A549 (cell line): ENCODE data around the gene ZNF467. TPM values are rescaled to one million over a fixed set of nuclear protein-coding genes. Genes with fewer than 3 reads are reported as not detected.

Experiments used
- ATAC-seq, 2 experiments: fragments of 200-7000 bp in 1 of 2; fragments of >200 bp in 1 of 2; cut with Nextera tagmentation in 1 of 2; cut with Tn5 transposase in 1 of 2; 3 replicates each; pipeline versions ENCODE4 v1.8.0 to v1.9.1; 2018 to 2020; ENCODE audit warnings: mild to moderate bottlenecking in 1 of 2, moderate library complexity in 1 of 2
- CTCF ChIA-PET: fragments of 300-600 bp; sonication (Branson Sonifier 250); formaldehyde crosslinking; extraction: SDS; loops from one replicate; lab custom pipeline; 2021; ENCODE audit warnings: antibody characterized with exemption, inconsistent platforms; lab: Yijun Ruan, JAX
- POLR2A ChIA-PET: fragments of 350-600 bp; formaldehyde crosslinking; extraction: SDS; loops from one replicate; lab custom pipeline; 2021; ENCODE audit warnings: antibody characterized with exemption, inconsistent platforms; lab: Yijun Ruan, JAX
- DNase-seq, 2 experiments: peaks; one replicate each; pipeline versions ENCODE4 v3.0.0 to v3.0.0-alpha.2; 2011 to 2016; ENCODE audit warnings: low read depth in 1 of 2, low spot score in 1 of 2
- FAIRE-seq: peaks from 2 replicates; lab custom pipeline; 2011; peaks lifted over from hg19 to GRCh38; lab: Jason Lieb, UNC
- H3K27ac ChIP-seq, 2 experiments: fragments of >200 bp; sonication (Bioruptor Twin); formaldehyde crosslinking; 3 replicates each; pipeline ENCODE4 v1.5.1; 2016 to 2017
- H3K4me1 ChIP-seq: fragments of >200 bp; sonication (Bioruptor Twin); formaldehyde crosslinking; 3 replicates; pipeline ENCODE4 v1.6.1; 2016
- H3K4me2 ChIP-seq: fragments of >200 bp; sonication (Bioruptor Twin); formaldehyde crosslinking; 3 replicates; pipeline ENCODE4 v1.6.1; 2016
- H3K4me3 ChIP-seq: fragments of >200 bp; sonication (Bioruptor Twin); formaldehyde crosslinking; 3 replicates; pipeline ENCODE4 v1.5.1; 2016
- H3K9me3 ChIP-seq: fragments of >200 bp; sonication (Bioruptor Twin); formaldehyde crosslinking; 3 replicates; pipeline ENCODE4 v1.6.1; 2016
- CBX8 ChIP-seq: fragments of 200-600 bp; sonication (generic); IDR thresholded peaks from 2 replicates; pipeline ENCODE4 v1.6.1; 2016
- CHD4 ChIP-seq: fragments of 200-600 bp; sonication (generic); IDR thresholded peaks from 2 replicates; pipeline ENCODE4 v1.6.1; 2016; ENCODE audit warnings: antibody characterized with exemption, mild to moderate bottlenecking, borderline replicate concordance
- EHF ChIP-seq: fragments of 250-450 bp; sonication (Bioruptor Pico); IDR thresholded peaks from 2 replicates; pipeline ENCODE4 v1.5.0; 2020; ENCODE audit warnings: mild to moderate bottlenecking
- EHMT2 ChIP-seq: fragments of 200-600 bp; sonication (generic); IDR thresholded peaks from 2 replicates; pipeline ENCODE4 v1.6.1; 2016; ENCODE audit warnings: antibody characterized with exemption, low read depth, mild to moderate bottlenecking, moderate library complexity
- EP300 ChIP-seq, 2 experiments: fragments of >200 bp; sonication (Bioruptor Twin); formaldehyde crosslinking; IDR thresholded peaks; 2 replicates in 1 of 2; 3 replicates in 1 of 2; pipeline ENCODE4 v1.6.1; 2016 to 2017
- ESRRA ChIP-seq: fragments of 150-350 bp; IDR thresholded peaks from 2 replicates; pipeline ENCODE4 v1.6.1; 2014; ENCODE audit warnings: mild to moderate bottlenecking, low read length, borderline replicate concordance
- FOSB ChIP-seq: fragments of 250-450 bp; sonication (Bioruptor Pico); IDR thresholded peaks from 2 replicates; pipeline ENCODE4 v1.5.0; 2020; ENCODE audit warnings: mild to moderate bottlenecking, moderate library complexity
- FOSL2 ChIP-seq, 2 experiments: fragments of 450-650 bp in 1 of 2; fragments of >200 bp in 1 of 2; sonication (Bioruptor Twin) in 1 of 2; formaldehyde crosslinking; IDR thresholded peaks; 2 replicates each; pipeline versions ENCODE4 v1.5.0 to v1.6.1; 2016 to 2020; ENCODE audit warnings: mild to moderate bottlenecking in 1 of 2, moderate library complexity in 1 of 2
- GATA3 ChIP-seq: IDR thresholded peaks from 2 replicates; pipeline ENCODE4 v1.6.1; 2012; ENCODE audit warnings: borderline replicate concordance
- JUN ChIP-seq, 2 experiments: fragments of >200 bp; sonication (Bioruptor Twin); formaldehyde crosslinking; IDR thresholded peaks; 2 replicates in 1 of 2; 3 replicates in 1 of 2; pipeline ENCODE4 v1.6.1; 2016 to 2017
- JUNB ChIP-seq: fragments of >200 bp; sonication (Bioruptor Twin); formaldehyde crosslinking; IDR thresholded peaks from 2 replicates; pipeline ENCODE4 v1.6.1; 2016
- KDM5A ChIP-seq: fragments of 200-600 bp; sonication (generic); IDR thresholded peaks from 2 replicates; pipeline ENCODE4 v1.6.1; 2016; ENCODE audit warnings: antibody characterized with exemption, mild to moderate bottlenecking
- MAZ ChIP-seq: fragments of 150-350 bp; IDR thresholded peaks from 2 replicates; pipeline ENCODE4 v1.6.1; 2014; ENCODE audit warnings: antibody characterized with exemption, low read depth, low read length, borderline replicate concordance
- NPAS2 ChIP-seq: fragments of 250-450 bp; sonication (Bioruptor Pico); IDR thresholded peaks from 2 replicates; pipeline ENCODE4 v1.8.0; 2022; ENCODE audit warnings: mild to moderate bottlenecking, moderate library complexity, borderline replicate concordance
- PBX3 ChIP-seq: IDR thresholded peaks from 2 replicates; pipeline ENCODE4 v1.6.1; 2012
- POLR2A ChIP-seq: IDR thresholded peaks from 2 replicates; pipeline ENCODE4 v1.6.1; 2012; ENCODE audit warnings: mild to moderate bottlenecking, low read length
- RAD21 ChIP-seq, 2 experiments: fragments of >200 bp in 1 of 2; sonication (Bioruptor Twin) in 1 of 2; formaldehyde crosslinking in 1 of 2; IDR thresholded peaks in 1 of 2; conservative IDR thresholded peaks in 1 of 2; 2 replicates in 1 of 2; 3 replicates in 1 of 2; pipeline ENCODE4 v1.6.1; 2012 to 2018; ENCODE audit warnings: inconsistent platforms in 1 of 2
- SMC3 ChIP-seq: fragments of >200 bp; sonication (Bioruptor Twin); formaldehyde crosslinking; IDR thresholded peaks from 3 replicates; pipeline ENCODE4 v1.6.1; 2018; ENCODE audit warnings: inconsistent platforms
- SREBF2 ChIP-seq: fragments of 450-650 bp; IDR thresholded peaks from 2 replicates; pipeline ENCODE4 v1.6.1; 2014; ENCODE audit warnings: mild to moderate bottlenecking, moderate library complexity
- TFCP2L1 ChIP-seq: fragments of 250-450 bp; sonication (Bioruptor Pico); IDR thresholded peaks from 2 replicates; pipeline ENCODE4 v1.5.0; 2021; ENCODE audit warnings: mild to moderate bottlenecking
- ZFP36 ChIP-seq: fragments of 450-650 bp; IDR thresholded peaks from 2 replicates; pipeline ENCODE4 v1.6.1; 2014; ENCODE audit warnings: borderline replicate concordance; ENCODE audit not compliant: partially characterized antibody
- WGBS: methylation state at CpG from one replicate; pipeline ENCODE4 v1.1.6; 2017; ENCODE audit errors: missing lambda C conversion rate; 5-methylcytosine and 5-hydroxymethylcytosine counted together
- polyA plus RNA-seq, 4 experiments: library from polyadenylated mRNA; depleted of rRNA in 3 of 4; stranded (reverse); fragments of >200 nt; fragmentation: RNase III in 1 of 4; extraction: RNeasy Plus Mini Kit Qiagen cat#74134 plus additional on column Dnase treatment in 1 of 4; gene quantifications; 2 replicates in 3 of 4; 3 replicates in 1 of 4; pipeline ENCODE4 v1.2.3, GENCODE V29; 2011 to 2017
- TF ChIP-seq, protein P1 (sequence below): fragments of 150-350 bp; IDR thresholded peaks from 2 replicates; pipeline ENCODE4 v1.6.1; 2014; ENCODE audit warnings: low read depth, mild to moderate bottlenecking, low read length
- TF ChIP-seq, protein P2 (sequence below): fragments of 450-650 bp; IDR thresholded peaks from 2 replicates; pipeline ENCODE4 v1.6.1; 2014; ENCODE audit warnings: antibody characterized with exemption
- TF ChIP-seq, protein P3 (sequence below): IDR thresholded peaks from 2 replicates; pipeline ENCODE4 v1.6.1; 2012
- TF ChIP-seq, protein P4 (sequence below): fragments of >200 bp; sonication (Bioruptor Twin); formaldehyde crosslinking; IDR thresholded peaks from 3 replicates; pipeline ENCODE4 v1.5.1; 2016

ZNF467 gene
- polyA plus RNA-seq, 2 of the 4 experiments (the other 2 are of a cell fraction) = 3.1 to 3.3 TPM

- WGBS = 97% methylated on average over 5 of the region's 19 CpGs
- POLR2A ChIA-PET = no interaction called here
- H3K9me3 ChIP-seq = no peaks in the 10 kb centered on the region
- CTCF ChIA-PET = interaction anchor here (0.7 to 1.8 kb wide), 6 partner anchors 8 to 31 kb away, joined by 3 to 6 read pairs (median 4); no protein-coding TSS in a partner anchor
- FAIRE-seq = no peak
- DNase-seq = no peak
- H3K4me2 ChIP-seq = no peak overlapping the region
- no peak for TF ChIP-seq PBX3
- TF ChIP-seq EHMT2 = no peak
- no peak for TF ChIP-seq EP300 (IDR thresholded peaks at IDR 0.05)
- no peak for TF ChIP-seq CHD4
- TF ChIP-seq, protein P1, sequence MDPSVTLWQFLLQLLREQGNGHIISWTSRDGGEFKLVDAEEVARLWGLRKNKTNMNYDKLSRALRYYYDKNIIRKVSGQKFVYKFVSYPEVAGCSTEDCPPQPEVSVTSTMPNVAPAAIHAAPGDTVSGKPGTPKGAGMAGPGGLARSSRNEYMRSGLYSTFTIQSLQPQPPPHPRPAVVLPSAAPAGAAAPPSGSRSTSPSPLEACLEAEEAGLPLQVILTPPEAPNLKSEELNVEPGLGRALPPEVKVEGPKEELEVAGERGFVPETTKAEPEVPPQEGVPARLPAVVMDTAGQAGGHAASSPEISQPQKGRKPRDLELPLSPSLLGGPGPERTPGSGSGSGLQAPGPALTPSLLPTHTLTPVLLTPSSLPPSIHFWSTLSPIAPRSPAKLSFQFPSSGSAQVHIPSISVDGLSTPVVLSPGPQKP = no peak
- no peak for ATAC-seq
- no peak overlapping the region for H3K27ac ChIP-seq
- H3K4me1 ChIP-seq = peaks cover 8% of the 10 kb centered on the region; the same call in 1 of the 3 replicates
- H3K4me3 ChIP-seq = no peak overlapping the region
Observed at GRCh38 chr7:149789101-149789500, 15.7 kb upstream of the ZNF467 start.

DNA sequence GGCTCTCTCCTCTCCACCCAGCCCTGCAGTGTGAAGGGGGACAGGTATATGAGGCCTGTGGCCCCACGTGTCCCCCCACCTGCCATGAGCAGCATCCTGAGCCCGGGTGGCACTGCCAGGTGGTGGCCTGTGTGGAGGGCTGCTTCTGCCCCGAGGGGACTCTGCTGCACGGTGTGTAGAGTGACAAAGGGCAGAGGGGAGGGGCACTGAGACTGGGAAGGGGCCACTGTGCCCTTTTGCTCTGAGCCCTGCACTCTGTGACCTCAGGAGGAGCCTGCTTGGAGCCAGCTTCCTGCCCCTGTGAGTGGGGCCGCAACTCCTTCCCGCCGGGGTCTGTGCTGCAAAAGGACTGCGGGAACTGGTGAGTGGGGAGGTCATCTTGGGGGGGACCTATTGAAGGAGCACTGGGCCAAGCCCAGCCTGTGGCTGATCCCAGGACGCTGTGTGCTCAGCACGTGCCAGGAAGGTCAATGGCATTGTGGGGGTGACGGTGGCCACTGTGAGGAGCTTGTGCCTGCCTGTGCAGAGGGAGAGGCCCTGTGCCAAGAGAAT lies 15.0 kb upstream of the ZNF467 start:
- Histone ChIP-seq H3K9me3 (no peaks in the 10 kb centered on the region), H3K4me1 (peaks cover 8% of the 10 kb centered on the region; the same call in 1 of the 3 replicates), H3K4me3 (no peak overlapping the region), H3K4me2 (no peak overlapping the region), H3K27ac (no peak overlapping the region)
- ChIA-PET CTCF (interaction anchor here (0.6 to 1.7 kb wide), 6 partner anchors 13 to 44 kb away, joined by 3 to 5 read pairs (median 4); no protein-coding TSS in a partner anchor), POLR2A (no interaction called here)
- DNase-seq (no peak), ATAC-seq (no peak), FAIRE-seq (no peak)
- 84% methylated on average over 10 of the region's 11 CpGs for WGBS
- TF ChIP-seq TFCP2L1 (CRISPR knock-in tag) (no peak), KDM5A (no peak), ZFP36 (no peak), EHMT2 (no peak), JUNB (no peak), NPAS2 (CRISPR knock-in tag) (no peak), ESRRA (no peak), SMC3 (no peak), JUN (IDR thresholded peaks at IDR 0.05) (no peak), CBX8 (no peak)

DNA sequence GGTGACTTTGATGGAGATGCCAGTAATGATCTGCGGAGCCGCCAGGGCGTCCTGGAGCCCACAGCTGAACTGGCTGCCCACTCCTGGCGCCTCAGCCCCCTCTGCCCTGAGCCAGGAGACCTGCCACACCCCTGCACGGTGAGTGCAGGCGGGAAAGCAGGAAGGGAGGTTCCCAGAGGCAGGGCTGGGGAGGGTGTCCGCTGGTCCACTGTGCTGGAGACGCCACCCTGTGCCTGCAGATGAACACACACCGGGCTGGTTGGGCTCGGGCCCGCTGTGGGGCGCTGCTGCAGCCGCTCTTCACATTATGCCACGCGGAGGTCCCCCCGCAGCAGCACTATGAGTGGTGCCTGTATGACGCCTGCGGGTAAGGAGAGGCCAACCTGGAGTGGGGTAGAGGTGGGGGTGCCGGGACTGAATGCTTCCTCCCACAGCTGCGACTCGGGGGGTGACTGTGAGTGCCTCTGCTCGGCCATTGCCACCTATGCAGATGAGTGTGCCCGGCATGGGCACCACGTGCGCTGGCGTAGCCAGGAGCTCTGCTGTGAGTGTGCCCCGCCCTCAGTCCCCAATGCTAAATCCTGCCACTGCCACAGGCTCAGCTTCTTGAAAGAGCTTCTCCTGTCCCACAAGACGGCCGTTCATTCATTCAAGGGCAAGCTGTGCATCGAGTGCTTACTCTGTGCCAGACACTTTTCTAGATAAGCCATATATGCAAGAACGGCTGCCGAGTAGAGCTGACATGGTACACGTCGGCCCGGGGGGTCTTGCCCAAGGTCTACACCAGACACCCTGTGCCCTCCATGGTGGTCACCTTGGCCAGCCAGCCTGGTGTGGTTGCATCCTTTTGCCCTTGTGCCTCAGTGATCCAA lies 14.3 kb upstream of the ZNF467 start:
- FAIRE-seq (no peak), ATAC-seq (peak; percentile 74 to 88), DNase-seq (peak; percentile 58 to 64)
- Histone ChIP-seq H3K4me2 (peak overlapping the region; percentile 73), H3K27ac (peak overlapping the region in 1 of 2 experiments; percentile 50; a peak in 2 of 6 replicates), H3K4me1 (peaks cover 8% of the 10 kb centered on the region; the same call in 1 of the 3 replicates)
- ChIA-PET CTCF (interaction anchor here (0.5 to 2.8 kb wide), 6 partner anchors 12 to 33 kb away, joined by 3 to 10 read pairs (median 4); no protein-coding TSS in a partner anchor), POLR2A (no interaction called here)
- 63% methylated on average over 10 of the region's 35 CpGs for WGBS
- TF ChIP-seq FOSL2 (IDR thresholded peaks at IDR 0.05) (no peak), FOSL2 (CRISPR knock-in tag; IDR thresholded peaks at IDR 0.05) (no peak), JUNB (no peak), POLR2A (no peak), MAZ (no peak), EHF (no peak), EP300 (IDR thresholded peaks at IDR 0.05) (no peak), GATA3 (no peak), FOSB (no peak), RAD21 (conservative IDR thresholded peaks at IDR 0.05 in 1 of 2, IDR thresholded peaks at IDR 0.05 in 1 of 2) (peak in 1 of 2 experiments; percentile 33; a peak in 2 of 5 replicates), SMC3 (peak; percentile 33; the same call in 1 of the 3 replicates), SREBF2 (no peak)
- TF ChIP-seq, protein P2, sequence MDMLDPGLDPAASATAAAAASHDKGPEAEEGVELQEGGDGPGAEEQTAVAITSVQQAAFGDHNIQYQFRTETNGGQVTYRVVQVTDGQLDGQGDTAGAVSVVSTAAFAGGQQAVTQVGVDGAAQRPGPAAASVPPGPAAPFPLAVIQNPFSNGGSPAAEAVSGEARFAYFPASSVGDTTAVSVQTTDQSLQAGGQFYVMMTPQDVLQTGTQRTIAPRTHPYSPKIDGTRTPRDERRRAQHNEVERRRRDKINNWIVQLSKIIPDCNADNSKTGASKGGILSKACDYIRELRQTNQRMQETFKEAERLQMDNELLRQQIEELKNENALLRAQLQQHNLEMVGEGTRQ = 0 out of 2 replicates have a peak, but pooled peaks have one; percentile 3
- TF ChIP-seq, protein P3, sequence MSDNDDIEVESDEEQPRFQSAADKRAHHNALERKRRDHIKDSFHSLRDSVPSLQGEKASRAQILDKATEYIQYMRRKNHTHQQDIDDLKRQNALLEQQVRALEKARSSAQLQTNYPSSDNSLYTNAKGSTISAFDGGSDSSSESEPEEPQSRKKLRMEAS = peak; percentile 61; the same call in 1 of the 2 replicates
- TF ChIP-seq, protein P4, sequence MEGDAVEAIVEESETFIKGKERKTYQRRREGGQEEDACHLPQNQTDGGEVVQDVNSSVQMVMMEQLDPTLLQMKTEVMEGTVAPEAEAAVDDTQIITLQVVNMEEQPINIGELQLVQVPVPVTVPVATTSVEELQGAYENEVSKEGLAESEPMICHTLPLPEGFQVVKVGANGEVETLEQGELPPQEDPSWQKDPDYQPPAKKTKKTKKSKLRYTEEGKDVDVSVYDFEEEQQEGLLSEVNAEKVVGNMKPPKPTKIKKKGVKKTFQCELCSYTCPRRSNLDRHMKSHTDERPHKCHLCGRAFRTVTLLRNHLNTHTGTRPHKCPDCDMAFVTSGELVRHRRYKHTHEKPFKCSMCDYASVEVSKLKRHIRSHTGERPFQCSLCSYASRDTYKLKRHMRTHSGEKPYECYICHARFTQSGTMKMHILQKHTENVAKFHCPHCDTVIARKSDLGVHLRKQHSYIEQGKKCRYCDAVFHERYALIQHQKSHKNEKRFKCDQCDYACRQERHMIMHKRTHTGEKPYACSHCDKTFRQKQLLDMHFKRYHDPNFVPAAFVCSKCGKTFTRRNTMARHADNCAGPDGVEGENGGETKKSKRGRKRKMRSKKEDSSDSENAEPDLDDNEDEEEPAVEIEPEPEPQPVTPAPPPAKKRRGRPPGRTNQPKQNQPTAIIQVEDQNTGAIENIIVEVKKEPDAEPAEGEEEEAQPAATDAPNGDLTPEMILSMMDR = peak; percentile 36
- TF ChIP-seq, all 56 proteins: peak for 5
- H3K4me3 ChIP-seq = no peak overlapping the region
- no peaks in the 10 kb centered on the region for H3K9me3 ChIP-seq
